GM19452 (cell line): ENCODE measurements around the gene CHURC1.

Experiments
- ATAC-seq: cut with Tn5 transposase; IDR thresholded peaks from one replicate; pipeline ENCODE4 v1.9.1; 2021; ENCODE audit not compliant: unreplicated experiment

Gene CHURC1

DNA sequence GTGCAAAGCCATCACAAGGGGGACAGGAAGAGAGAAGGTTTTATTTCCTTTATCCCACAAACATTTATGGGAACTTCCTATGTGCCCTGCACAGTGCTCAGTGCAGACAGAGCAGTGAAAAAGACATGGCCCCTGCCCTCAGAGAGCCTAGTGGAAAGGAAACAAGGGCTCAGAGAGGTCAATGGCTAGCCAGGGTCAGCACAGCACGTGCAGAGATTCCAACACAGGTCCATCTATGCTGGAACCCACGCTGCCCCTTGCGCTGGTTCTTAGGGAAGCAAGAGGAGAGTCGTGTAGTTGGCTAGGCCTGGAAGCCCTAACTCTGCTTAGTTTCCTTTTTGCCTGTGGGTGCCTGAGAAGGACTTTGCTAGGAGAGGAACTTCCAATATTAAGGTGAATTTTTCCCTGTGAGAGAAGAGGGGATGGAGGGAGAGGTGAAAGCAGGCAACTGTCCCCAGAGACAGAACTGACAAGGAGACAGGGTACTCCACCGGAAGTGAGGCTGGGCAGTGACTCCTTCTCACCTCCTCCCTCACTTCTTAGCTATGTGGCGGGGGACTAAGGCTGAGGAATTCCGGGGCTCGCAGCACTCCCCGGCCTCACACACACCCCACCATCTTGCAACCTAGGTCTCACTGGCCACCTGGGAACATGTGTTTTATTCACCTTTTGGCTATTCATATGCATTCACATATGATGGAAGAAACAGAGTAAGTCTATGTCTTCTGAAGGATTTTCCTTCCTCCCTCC lies 40.4 kb downstream of the CHURC1 start:
- ATAC-seq: no peak

DNA sequence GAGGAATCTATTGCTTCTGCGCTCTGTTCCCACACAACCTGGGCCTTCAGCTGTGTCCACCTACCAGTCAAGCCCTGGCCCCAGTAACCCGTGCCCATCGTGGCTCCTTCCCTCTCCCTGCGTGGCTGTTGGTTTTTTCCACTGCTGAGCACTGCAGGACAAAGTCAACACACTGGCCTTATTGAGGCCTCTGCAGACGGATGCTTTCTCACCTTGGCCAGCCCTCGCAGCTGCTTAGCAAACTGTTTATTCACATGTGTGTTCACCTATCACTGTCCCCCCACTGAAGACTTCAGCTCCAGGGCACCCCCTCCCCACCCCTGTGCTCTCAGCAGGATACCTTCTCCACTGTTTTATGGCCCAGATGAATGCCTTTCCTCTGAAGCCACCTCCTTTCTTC lies 41.0 kb downstream of the CHURC1 start:
- no peak for ATAC-seq

DNA sequence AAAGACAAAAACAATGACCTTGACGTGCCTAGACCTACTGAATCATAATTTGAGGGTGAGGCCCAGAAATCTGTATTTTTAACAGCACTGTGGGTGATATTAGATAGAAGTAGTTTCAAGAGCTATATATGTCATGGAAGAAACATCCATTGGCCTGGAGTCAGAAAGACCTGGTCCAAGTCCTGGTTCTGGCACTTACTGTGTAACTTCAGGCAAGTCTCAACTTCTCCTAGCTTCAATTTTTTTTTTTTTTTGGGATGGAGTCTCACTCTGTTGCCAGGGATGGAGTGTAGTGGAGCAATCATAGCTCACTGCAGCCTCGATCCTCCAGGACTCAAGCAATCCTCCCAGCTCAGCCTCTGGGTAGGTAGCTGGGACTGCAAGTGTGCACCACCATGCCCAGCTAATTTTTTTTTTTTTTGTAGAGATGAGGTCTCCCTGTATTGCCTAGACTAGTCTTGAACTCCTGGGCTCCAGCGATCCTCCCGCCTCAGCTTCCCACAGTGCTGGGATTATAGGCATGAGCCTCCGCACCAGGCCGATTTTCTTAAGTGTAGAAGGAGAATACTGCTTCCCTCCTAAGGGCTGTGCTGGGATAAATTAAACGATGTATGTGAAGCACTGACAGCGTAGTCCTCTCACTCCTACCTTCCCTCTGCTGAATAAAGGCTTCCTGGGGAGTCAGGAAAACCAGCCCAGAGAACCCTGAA lies 42.6 kb downstream of the CHURC1 start:
- no peak for ATAC-seq

DNA sequence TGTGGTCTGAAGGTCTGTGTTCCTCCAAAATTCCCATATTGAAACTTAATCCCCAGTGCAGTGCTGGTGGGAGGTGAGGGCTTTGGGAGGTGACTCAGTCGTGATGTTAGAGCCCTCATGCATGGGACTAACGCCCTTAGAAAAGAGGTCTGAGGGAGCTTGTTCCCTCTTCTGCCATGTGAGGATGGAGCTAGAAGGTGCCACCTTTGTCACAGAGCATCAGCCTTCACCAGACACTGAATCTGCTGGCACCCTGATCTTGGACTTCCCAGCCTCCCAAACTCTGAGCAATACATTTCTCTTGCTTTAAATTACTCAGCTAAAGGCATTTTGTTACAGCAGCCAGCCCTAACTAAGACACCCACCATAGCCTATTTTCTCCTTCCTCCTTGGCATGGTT lies 43.9 kb downstream of the CHURC1 start:
- no peak for ATAC-seq

DNA sequence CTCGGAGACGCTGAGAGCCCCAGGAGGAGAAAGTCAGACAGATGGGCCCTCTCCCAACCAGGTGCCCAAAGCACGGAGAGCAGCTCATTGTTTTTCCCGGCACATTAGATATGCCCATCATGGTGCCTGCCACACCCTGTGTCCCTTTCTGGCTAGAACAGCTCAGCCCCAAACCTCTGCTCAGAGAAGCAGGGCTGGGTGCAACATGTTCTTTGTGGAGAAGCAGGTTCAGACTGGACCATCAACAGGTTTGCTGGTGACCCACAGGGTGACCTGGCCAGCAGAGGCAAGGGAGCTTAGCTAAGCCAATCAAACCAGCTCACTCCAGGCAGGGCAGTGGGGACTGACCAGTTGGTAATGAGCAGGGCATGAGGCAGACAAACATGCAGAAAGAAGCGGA lies 44.5 kb downstream of the CHURC1 start:
- ATAC-seq: no peak

DNA sequence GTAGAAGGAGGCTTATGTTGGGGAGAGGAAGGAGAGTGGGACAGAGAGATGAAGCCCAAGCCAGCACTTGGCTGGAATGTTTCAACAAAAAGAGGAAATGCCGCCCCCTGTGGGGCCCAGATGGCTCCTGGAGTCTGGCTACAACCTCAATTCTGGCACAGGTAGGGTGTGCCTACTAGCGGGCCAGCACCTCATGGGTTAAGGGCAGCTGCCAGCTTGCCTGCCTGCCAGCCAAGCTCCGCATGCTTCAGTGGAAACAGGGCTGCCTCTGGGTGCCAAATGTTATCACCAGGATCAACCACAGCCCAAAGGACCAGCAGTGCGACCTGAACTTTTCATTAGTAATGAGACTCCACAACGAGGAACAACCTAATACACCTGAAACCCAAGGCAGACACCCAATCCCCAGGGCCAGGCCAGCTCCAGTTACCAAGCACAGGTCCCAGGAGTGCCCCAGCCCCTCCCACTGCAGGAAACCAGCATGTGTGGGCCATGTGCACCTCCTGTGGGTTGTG lies 46.6 kb downstream of the CHURC1 start:
- ATAC-seq: no peak

DNA sequence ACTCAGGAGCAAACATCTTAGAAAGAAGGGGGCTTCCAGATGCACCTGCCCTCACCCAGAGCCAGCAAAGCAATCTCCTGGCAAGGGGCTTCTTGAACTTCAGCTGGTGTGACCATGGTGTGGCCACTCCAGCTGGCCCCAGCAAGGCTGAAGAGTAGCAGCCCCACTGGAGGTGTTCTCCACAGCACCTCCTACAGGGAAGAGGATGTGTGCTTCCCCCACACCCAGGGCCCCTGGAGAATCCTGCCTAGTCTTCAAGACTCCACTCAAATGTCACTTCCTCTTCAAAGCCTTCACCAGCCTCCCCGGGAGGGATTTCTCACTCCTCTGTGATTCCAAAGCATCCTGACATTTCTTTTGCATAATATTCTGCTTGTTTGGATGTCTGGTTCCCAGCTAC lies 49.4 kb downstream of the CHURC1 start:
- no peak for ATAC-seq

DNA sequence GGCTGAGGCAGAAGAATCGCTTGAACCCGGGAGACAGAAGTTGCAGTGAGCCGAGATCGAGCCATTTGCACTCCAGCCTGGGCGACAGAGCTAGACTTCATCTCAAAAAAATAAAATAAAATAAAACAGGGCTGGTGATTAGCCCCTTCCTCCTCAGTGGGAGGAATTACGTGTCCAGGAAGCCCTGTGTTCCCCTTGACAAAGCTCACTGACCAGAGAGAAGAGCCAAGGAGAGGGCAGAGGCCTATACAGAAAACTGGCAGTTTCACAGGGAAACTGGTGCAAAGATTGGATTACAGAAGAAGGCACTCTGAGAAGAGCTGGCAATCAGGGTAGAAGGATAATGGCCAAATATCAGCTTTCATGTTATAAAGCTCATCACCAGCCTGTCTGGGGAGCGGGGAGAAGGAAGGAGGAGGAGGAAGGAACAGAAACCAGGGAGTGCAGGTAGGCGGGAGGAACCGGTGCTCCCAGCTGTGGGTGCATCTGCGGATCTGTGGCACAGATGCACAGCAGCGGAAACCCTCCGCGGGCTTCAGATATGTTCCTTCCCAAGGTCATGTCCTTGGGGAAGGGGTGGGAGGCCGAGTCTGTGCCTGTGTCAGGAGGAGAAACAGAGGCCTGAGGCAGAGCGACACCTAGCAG lies 51.2 kb downstream of the CHURC1 start:
- ATAC-seq: no peak

DNA sequence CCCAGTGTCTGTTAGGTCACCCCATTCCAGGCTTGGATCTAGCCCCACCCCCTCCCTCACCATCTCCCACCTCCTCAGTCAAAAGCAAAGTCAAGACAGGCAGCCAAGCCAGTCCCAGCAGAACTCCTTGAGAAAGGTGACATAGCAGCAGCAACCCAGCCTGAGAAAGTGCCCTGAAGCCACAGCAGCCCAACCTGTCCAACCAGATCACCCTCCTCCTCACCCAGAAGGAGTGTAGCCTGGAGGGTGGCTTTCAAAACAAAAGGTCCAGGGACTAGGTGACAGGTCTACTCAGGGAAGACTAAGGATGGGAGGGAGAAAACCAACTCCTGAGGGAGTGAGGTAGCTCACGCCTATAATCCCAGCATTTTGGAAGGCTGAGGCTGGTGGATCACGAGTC lies 52.7 kb downstream of the CHURC1 start:
- no peak for ATAC-seq

DNA sequence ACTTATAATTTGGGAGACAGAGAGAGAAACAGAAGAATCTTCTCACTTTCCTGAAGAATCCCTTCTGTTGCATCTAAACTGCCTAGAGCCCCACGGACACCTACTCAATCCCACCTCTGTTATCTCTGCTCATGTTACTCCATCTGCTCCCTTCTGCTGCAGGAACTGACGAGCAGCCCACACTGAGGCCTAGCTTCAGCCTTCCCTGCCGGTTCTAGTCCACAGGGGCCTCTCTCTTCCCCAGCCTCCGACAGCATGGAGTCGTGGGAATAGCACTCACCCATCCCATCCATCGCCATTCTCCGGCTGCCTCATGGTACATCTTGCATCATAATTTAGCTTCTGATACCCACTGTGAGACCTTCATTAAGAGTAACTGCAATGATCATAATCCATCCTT lies 53.9 kb downstream of the CHURC1 start:
- no peak for ATAC-seq

DNA sequence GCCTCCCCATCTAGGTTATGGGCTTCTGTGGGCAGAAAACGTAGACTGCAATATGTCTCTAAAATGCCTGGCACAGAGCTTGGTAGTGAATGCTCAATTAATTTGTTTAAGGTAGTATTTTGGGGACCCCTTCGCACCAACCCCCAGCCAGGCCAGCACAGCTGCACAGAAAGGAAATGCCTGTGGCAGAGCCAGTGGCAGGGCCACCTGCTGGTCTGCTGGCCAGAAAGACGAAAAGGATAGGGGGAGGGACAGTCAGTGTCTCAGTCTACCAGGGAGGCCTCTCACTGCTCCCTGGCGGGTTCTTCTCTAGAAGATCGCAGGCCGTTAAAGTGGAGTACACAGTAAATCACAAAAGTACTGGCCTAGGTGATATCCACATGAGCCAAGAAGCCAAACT lies 54.4 kb downstream of the CHURC1 start:
- ATAC-seq: no peak

DNA sequence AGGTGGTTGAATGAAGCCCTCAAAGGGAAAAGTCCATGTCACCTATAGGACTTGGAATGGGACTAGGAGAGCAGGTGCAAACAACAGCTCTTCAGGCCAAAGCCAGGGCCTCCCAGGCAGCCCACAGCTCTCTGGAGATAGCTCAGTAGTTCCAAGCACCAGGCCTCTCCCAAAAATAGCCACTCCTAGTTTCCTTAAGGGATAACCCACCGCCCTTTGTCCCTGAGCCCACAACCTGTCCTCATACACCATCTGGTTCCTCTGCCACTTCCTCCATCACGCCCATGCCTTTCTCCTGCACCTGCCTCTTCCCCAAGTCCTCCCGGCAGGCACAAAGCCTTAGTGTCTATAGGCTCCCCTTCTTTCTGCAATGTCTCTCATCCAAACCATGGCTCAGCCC lies 55.8 kb downstream of the CHURC1 start:
- no peak for ATAC-seq

DNA sequence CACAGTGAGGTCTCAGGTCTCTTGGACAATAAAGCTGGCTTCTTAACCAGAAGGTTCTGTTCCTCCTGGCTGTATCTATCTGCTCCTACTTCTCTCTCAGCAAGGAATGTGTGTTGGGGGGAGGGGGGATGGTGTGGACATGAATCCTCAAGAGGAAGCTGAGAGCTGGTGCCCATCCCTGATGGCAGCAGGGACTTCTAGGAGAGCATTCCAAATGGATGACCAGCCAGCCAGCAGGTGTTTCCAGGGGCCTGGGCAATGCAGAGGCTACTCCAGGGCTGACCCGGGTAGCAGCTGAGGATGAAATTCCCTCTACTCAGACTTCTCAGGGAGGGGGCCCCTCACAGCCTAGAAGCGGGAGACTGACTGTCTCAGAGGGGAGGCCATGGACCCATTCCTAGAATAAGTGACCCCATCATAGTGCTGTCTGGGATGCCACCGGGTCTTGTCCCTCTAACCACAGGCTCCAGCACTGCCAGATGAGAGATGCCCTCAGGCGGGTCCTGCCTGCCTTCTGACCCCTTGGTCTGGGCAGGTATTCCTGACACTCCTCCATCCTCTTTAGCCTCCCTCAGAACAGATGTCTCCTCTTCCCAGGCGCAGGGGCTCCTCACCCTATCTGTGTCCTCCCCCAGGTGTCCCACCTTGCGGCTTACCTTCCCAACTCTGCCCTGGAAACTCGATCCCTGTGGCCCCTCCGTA lies 56.7 kb downstream of the CHURC1 start:
- ATAC-seq: no peak

DNA sequence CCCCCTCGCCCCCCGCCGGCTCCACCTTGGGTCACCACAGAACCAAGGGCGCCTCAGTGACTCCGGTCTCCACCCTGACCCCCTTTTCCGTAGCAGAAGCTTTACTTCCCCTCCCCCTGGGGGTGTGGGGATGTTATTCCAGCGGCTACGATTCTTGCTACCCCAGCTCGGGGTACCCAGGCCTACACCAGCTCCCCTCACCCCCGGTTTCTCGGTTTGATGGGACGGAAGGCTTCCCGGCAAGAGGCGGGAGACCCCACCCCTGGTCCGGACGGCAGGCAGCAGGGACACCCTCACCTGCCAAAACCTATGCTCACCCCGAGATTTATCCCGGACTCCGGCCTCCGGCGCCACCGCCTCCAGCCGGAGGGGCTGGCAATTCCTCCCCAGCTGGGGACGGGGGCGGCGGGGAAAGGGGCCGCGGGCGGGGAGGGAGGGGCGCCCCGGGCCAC lies 57.3 kb downstream of the CHURC1 start:
- ATAC-seq: no peak

DNA sequence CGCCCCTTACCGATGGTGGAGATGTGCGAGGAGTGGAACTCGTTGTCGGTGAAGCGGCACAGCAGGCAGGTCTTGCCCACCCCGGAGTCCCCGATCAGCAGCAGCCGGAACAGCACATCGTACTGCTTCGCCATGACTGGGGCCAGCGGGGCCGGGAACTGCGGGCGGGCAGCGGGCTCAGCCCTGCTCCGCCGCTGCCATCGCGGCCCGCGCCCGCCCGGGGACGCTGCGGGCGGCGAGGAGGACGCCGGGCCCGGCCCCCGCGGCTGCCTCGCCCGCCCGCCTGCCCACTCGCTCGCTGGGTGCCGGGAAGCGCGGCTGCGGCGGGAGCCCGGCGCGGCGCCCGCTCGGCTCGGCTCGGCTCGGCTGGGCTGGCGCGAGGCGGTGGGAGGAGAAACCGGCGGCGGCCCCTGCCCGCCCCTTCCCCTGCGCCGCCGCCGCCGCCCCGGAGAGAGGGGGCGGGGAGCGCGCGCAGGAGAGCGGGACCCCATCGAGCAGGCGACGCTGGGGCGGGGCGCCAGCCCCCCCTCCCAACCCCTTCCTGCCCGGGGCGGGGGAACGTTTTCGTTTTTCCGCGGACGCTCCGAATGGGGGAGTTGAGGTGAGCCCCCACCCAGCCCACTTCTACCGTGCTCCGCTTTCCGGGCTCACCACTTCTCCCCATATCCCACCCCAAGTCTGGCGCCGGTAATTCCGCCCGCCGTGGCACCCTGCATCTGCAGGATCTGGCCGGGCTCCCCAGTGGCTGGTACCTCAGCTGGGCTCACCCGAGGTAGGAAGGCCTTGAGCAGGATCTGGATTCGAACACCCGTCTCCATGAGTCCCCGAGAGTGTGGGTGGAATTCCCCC lies 57.9 kb downstream of the CHURC1 start, which contains the start of gene RAB15:
Gene RAB15, minus strand, starts transcription at position 394 of the 849 bp plus-strand sequence. Its CDS starts 260 bp downstream, at position 134.
- no peak for ATAC-seq

DNA sequence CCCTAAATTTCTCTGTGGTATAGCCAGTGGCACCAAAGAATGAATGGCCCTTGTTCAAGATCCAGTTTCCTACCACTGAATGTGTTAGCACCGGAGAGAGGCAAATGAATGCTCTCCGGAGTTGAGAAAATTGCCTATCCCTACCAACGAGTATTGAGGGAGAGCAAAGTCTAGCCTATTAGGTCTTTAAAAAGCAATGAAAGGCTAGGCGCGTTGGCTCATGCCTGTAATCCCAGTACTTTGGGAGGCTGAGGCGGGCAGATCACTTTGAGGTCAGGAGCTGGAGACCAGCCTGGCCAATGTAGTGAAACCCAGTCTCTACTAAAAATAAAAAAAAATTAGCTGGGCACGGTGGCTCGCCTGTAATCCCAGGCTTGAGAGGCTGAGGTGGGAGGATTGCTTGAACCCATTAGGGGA lies 58.8 kb downstream of the CHURC1 start:
- no peak for ATAC-seq

DNA sequence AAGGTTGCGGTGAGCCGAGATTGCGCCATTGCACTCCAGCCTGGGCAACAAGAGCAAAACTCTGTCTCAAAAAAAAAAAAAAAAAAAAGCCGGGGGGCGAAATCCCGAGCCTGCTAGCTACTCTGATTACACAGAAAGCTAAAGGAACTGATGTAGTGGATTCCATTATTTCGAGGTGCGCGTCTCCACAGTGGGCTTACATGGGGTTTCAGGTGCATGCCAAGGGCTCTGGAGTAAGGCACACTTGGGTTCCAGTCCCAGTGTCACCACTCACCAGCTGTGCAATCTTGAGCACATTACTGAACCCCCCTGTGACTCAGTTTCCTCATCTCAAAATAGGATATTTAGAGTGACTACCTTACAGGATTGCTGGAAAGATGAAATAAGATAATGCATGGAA lies 59.6 kb downstream of the CHURC1 start:
- ATAC-seq: no peak

DNA sequence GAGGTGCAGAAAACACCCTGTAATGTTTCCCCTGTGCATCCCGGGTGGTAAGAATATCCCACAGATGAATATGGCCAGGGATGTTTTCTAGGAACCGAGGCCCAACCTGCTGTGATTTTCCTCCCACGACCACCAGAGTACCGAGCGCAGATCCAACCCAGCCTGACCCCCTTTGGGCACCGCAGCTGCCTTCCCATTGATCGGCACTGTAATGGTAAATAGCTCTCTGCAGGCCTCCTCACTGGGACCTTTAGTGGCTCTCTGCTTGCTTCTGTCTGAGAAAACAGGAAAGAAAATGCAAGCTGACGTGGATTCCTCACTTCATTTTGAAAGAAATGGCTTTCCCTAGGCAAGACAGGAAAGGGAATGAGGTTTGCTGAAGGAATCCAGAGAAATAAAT lies 60.3 kb downstream of the CHURC1 start:
- ATAC-seq: no peak

DNA sequence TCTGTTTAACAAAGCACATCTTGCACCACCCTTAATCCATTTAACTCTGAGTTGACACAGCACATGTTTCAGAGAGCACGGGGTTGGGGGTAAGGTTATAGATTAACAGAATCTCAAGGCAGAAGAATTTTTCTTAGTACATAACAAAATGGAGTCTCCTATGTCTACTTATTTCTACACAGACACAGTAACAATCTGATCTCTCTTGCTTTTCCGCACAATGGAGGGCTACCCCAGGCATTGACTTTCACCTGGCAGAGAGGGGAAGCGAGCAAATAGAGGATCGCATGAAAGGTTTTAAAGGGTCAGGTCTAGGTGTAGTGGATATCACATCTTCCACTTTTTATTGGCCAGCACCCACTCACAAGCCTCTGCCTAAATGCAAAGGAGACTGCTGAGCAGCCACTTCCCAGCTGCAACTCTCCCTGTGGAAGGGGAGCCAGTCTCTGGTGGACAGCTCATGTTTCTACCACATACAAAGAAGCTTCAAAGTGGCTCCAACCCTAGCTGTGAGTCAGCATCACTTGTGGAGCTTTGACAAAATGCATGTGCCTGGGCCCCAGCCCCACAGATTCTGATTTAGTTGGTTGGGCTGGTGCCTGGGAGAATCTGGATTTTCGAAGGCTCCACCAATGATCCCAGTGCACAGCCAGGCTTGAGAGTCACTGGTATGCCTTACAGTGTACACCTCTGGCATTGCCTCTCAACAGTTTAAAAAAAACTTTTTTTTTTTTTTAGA lies 65.2 kb downstream of the CHURC1 start:
- no peak for ATAC-seq
